ENCODE results near the gene ISL2.

GRCh38 chr15:76384409-76384808, 47.8 kb downstream of the ISL2 start:
- TF ChIP-seq FOXP2 (optimal IDR thresholded peaks at IDR 0.05; ENCODE audit: control extremely low read depth, extremely low read length, insufficient read depth) (no peak), EZH2 (IDR thresholded peaks at IDR 0.05) (no peak)
